HepG2 (cell line): ENCODE data around the gene SYT8. TPM values are rescaled to one million over a fixed set of nuclear protein-coding genes. Genes with fewer than 3 reads are reported as not detected.

Source experiments
- MIER2 ChIP-seq: IDR thresholded peaks from 2 replicates; pipeline ENCODE4 v1.6.1; 2016; ENCODE audit warnings: missing biosample characterization, missing genetic modification reagents
- POLR2AphosphoS5 ChIP-seq: IDR thresholded peaks from 2 replicates; pipeline ENCODE4 v1.6.1; 2012; ENCODE audit warnings: low read depth, low read length
- RBAK ChIP-seq: sonication (generic); formaldehyde crosslinking; IDR thresholded peaks from 2 replicates; pipeline ENCODE4 v1.5.1; 2020; ENCODE audit warnings: mild to moderate bottlenecking, missing genetic modification reagents
- SMAD1 ChIP-seq: sonication (generic); formaldehyde crosslinking; IDR thresholded peaks from 2 replicates; pipeline ENCODE4 v1.4.0; 2020; ENCODE audit warnings: missing genetic modification reagents, low read depth, mild to moderate bottlenecking, borderline replicate concordance
- SMAD9 ChIP-seq: sonication (generic); formaldehyde crosslinking; IDR thresholded peaks from 2 replicates; pipeline ENCODE4 v1.5.1; 2020; ENCODE audit warnings: mild to moderate bottlenecking, missing genetic modification reagents
- SRF ChIP-seq: IDR thresholded peaks from 2 replicates; pipeline ENCODE4 v1.6.1; 2011; ENCODE audit warnings: mild to moderate bottlenecking, low read depth, low read length, moderate library complexity
- TARDBP ChIP-seq: sonication (generic); formaldehyde crosslinking; IDR thresholded peaks from 2 replicates; pipeline ENCODE4 v1.8.0; 2022; ENCODE audit warnings: mild to moderate bottlenecking, missing genetic modification reagents
- TCF12 ChIP-seq, 2 experiments: fragments of 450-650 bp in 1 of 2; sonication (generic) in 1 of 2; formaldehyde crosslinking in 1 of 2; IDR thresholded peaks; 2 replicates each; pipeline versions ENCODE4 v1.6.1 to v1.8.0; 2017 to 2022; ENCODE audit warnings: antibody characterized with exemption in 1 of 2, mild to moderate bottlenecking in 1 of 2, missing genetic modification reagents in 1 of 2, moderate library complexity in 1 of 2
- ZMYM4 ChIP-seq: sonication (generic); formaldehyde crosslinking; IDR thresholded peaks from 2 replicates; pipeline ENCODE4 v1.8.1; 2023; ENCODE audit warnings: mild to moderate bottlenecking, missing genetic modification reagents
- ZNF264 ChIP-seq: sonication (generic); formaldehyde crosslinking; IDR thresholded peaks from 2 replicates; pipeline ENCODE4 v1.4.0; 2020; ENCODE audit warnings: missing genetic modification reagents
- ZNF335 ChIP-seq: sonication (generic); formaldehyde crosslinking; IDR thresholded peaks from 2 replicates; pipeline ENCODE4 v1.4.0; 2020; ENCODE audit warnings: missing genetic modification reagents
- ZNF468 ChIP-seq: sonication (generic); formaldehyde crosslinking; IDR thresholded peaks from 2 replicates; pipeline ENCODE4 v1.8.0; 2022; ENCODE audit warnings: mild to moderate bottlenecking, moderate library complexity, missing genetic modification reagents
- ZNF563 ChIP-seq: sonication (generic); formaldehyde crosslinking; IDR thresholded peaks from 2 replicates; pipeline ENCODE4 v1.8.0; 2022; ENCODE audit warnings: mild to moderate bottlenecking, moderate library complexity, missing genetic modification reagents
- ZNF607 ChIP-seq: sonication (generic); formaldehyde crosslinking; IDR thresholded peaks from 2 replicates; pipeline ENCODE4 v1.5.1; 2020; ENCODE audit warnings: missing genetic modification reagents, mild to moderate bottlenecking, borderline replicate concordance
- ZNF768 ChIP-seq: sonication (generic); formaldehyde crosslinking; IDR thresholded peaks from 2 replicates; pipeline ENCODE4 v1.4.0; 2020; ENCODE audit warnings: missing genetic modification reagents
- ZNF883 ChIP-seq: sonication (generic); formaldehyde crosslinking; IDR thresholded peaks from 2 replicates; pipeline ENCODE4 v1.5.1; 2020; ENCODE audit warnings: mild to moderate bottlenecking, missing genetic modification reagents; ENCODE audit errors: not compliant biosample characterization
- polyA plus RNA-seq, 8 experiments: library from polyadenylated mRNA; depleted of rRNA in 3 of 8; stranded (reverse) in 7 of 8; unstranded in 1 of 8; fragments of >200 nt; fragmentation: Illumina TruSeq in 4 of 8; extraction: Trizol in 4 of 8; gene quantifications; 2 replicates each; pipeline versions ENCODE4 v1.2.1 to v1.2.3, GENCODE V29; 2011 to 2016; ENCODE audit warnings: low read depth in 4 of 8, missing spikeins in 1 of 8, mixed read lengths in 1 of 8; ENCODE audit not compliant: insufficient read depth in 1 of 8
- total RNA-seq, 5 experiments: library from RNA; depleted of rRNA; stranded (reverse); fragments of >200 nt; fragmentation: Illumina TruSeq; extraction: Trizol; gene quantifications; 2 replicates each; pipeline ENCODE4 v1.2.3, GENCODE V29; 2016; ENCODE audit warnings: low read depth in 1 of 5
- TF ChIP-seq, protein P1 (sequence below): sonication (generic); formaldehyde crosslinking; IDR thresholded peaks from 2 replicates; pipeline ENCODE4 v1.5.1; 2020; ENCODE audit warnings: mild to moderate bottlenecking, moderate library complexity, missing genetic modification reagents
- TF ChIP-seq, protein P2 (sequence below): sonication (generic); formaldehyde crosslinking; IDR thresholded peaks from 2 replicates; pipeline ENCODE4 v1.4.0; 2020; ENCODE audit warnings: missing genetic modification reagents, mild to moderate bottlenecking, borderline replicate concordance
- TF ChIP-seq, protein P3 (sequence below): sonication (generic); formaldehyde crosslinking; IDR thresholded peaks from 2 replicates; pipeline ENCODE4 v1.4.0; 2020; ENCODE audit warnings: missing genetic modification reagents
- TF ChIP-seq, protein P4 (sequence below): sonication (generic); formaldehyde crosslinking; IDR thresholded peaks from 2 replicates; pipeline ENCODE4 v1.4.0; 2020; ENCODE audit warnings: missing genetic modification reagents

Gene SYT8
- total and polyA plus RNA-seq, 2 of the 13 experiments (the other 11 are each of a cell fraction or from before 2014, with no cell fraction given): 0.60 to 2.3 TPM

DNA sequence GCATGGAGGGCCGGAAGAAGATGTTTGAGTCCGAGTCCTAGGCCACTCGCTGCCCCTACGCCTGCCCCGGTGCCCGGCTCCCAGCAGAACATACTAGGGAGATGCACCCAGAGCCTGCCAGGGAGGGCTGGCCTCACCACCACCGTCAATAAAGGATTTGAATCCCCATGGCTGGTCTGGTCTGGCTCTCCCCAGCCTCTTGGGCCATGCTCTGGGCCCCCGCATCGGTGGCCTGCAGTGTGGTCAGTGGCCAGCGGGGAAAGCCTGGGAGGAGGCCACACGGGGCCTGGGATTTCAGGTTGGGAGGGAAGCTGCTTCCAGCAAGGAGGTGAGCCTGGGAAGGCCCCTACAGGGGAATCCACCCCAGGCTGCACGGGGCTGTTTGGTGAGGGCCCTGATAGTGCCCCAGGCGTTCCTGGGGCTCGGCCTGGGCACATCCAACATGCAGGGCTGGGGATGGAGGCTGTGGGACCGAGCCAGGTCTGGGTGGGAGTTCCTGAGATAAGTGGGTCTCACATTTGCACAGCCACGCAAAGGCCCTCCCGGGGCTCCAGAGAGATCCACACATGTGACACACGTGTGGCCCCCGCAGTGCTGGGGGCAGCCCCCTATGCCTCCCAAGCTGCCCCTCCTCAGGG lies 6.8 kb downstream of the SYT8 start (continued):
- TF ChIP-seq, protein P1, sequence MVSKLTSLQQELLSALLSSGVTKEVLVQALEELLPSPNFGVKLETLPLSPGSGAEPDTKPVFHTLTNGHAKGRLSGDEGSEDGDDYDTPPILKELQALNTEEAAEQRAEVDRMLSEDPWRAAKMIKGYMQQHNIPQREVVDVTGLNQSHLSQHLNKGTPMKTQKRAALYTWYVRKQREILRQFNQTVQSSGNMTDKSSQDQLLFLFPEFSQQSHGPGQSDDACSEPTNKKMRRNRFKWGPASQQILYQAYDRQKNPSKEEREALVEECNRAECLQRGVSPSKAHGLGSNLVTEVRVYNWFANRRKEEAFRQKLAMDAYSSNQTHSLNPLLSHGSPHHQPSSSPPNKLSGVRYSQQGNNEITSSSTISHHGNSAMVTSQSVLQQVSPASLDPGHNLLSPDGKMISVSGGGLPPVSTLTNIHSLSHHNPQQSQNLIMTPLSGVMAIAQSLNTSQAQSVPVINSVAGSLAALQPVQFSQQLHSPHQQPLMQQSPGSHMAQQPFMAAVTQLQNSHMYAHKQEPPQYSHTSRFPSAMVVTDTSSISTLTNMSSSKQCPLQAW (CRISPR knock-in tag): 0 out of 2 replicates have a peak, but pooled peaks have one; percentile 29
- TF ChIP-seq TCF12 (IDR thresholded peaks at IDR 0.05): no peak
- TF ChIP-seq TCF12 (CRISPR knock-in tag; IDR thresholded peaks at IDR 0.05): no peak
- TF ChIP-seq POLR2AphosphoS5: 0 out of 2 replicates have a peak, but pooled peaks have one; percentile 24
- no peak for TF ChIP-seq ZNF768
- TF ChIP-seq ZNF607 (CRISPR knock-in tag): no peak
- TF ChIP-seq SMAD9: 0 out of 2 replicates have a peak, but pooled peaks have one; percentile 52
- no peak for TF ChIP-seq SRF
- 0 out of 2 replicates have a peak, but pooled peaks have one; percentile 12 for TF ChIP-seq ZNF563 (CRISPR knock-in tag)
- no peak for TF ChIP-seq SMAD1 (CRISPR knock-in tag)
- TF ChIP-seq, protein P2, sequence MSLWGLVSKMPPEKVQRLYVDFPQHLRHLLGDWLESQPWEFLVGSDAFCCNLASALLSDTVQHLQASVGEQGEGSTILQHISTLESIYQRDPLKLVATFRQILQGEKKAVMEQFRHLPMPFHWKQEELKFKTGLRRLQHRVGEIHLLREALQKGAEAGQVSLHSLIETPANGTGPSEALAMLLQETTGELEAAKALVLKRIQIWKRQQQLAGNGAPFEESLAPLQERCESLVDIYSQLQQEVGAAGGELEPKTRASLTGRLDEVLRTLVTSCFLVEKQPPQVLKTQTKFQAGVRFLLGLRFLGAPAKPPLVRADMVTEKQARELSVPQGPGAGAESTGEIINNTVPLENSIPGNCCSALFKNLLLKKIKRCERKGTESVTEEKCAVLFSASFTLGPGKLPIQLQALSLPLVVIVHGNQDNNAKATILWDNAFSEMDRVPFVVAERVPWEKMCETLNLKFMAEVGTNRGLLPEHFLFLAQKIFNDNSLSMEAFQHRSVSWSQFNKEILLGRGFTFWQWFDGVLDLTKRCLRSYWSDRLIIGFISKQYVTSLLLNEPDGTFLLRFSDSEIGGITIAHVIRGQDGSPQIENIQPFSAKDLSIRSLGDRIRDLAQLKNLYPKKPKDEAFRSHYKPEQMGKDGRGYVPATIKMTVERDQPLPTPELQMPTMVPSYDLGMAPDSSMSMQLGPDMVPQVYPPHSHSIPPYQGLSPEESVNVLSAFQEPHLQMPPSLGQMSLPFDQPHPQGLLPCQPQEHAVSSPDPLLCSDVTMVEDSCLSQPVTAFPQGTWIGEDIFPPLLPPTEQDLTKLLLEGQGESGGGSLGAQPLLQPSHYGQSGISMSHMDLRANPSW (CRISPR knock-in tag): no peak
- TF ChIP-seq ZNF883: peak; percentile 42
- no peak for TF ChIP-seq ZMYM4 (CRISPR knock-in tag)
- TF ChIP-seq, protein P3, sequence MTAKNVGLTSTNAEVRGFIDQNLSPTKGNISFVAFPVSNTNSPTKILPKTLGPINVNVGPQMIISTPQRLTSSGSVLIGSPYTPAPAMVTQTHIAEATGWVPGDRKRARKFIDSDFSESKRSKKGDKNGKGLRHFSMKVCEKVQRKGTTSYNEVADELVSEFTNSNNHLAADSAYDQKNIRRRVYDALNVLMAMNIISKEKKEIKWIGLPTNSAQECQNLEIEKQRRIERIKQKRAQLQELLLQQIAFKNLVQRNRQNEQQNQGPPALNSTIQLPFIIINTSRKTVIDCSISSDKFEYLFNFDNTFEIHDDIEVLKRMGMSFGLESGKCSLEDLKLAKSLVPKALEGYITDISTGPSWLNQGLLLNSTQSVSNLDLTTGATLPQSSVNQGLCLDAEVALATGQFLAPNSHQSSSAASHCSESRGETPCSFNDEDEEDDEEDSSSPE (CRISPR knock-in tag): no peak
- no peak for TF ChIP-seq TARDBP (CRISPR knock-in tag)
- no peak for TF ChIP-seq MIER2 (CRISPR knock-in tag)
- TF ChIP-seq ZNF264 (CRISPR knock-in tag): no peak
- TF ChIP-seq, protein P4, sequence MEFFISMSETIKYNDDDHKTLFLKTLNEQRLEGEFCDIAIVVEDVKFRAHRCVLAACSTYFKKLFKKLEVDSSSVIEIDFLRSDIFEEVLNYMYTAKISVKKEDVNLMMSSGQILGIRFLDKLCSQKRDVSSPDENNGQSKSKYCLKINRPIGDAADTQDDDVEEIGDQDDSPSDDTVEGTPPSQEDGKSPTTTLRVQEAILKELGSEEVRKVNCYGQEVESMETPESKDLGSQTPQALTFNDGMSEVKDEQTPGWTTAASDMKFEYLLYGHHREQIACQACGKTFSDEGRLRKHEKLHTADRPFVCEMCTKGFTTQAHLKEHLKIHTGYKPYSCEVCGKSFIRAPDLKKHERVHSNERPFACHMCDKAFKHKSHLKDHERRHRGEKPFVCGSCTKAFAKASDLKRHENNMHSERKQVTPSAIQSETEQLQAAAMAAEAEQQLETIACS (CRISPR knock-in tag): no peak
- 0 out of 2 replicates have a peak, but pooled peaks have one; percentile 10 for TF ChIP-seq ZNF468 (CRISPR knock-in tag)
- TF ChIP-seq ZNF335: no peak
- TF ChIP-seq RBAK (CRISPR knock-in tag): no peak
- TF ChIP-seq, all 625 proteins: peak for 7
